Lower leg skin (tissue), 3 donors: ENCODE data around the gene ST6GAL1.

ENCODE experiments used
- CTCF ChIP-seq, 3 donors: fragments of 450-650 bp; IDR thresholded peaks; one replicate each; pipeline ENCODE4 v1.5.1; 2016; ENCODE audit warnings: antibody characterized with exemption in 3 of 3, mild to moderate bottlenecking in 3 of 3, moderate library complexity in 2 of 3
- POLR2A ChIP-seq, 2 donors: fragments of 450-650 bp; IDR thresholded peaks; one replicate each; pipeline ENCODE4 v1.6.1; 2016 to 2017; ENCODE audit warnings: antibody characterized with exemption in 2 of 2, mild to moderate bottlenecking in 1 of 2, moderate library complexity in 1 of 2

GRCh38 chr3:186986406-186986805, 56.1 kb downstream of the ST6GAL1 start:
- TF ChIP-seq POLR2A (IDR thresholded peaks at IDR 0.05) (no peak), CTCF (IDR thresholded peaks at IDR 0.05) (no peak)
